Activated naive CD8-positive, alpha-beta T cell (primary cell): Measurements from ENCODE around the gene RAX2.
"Not testable (repeated sequence)": the region's sequence is repeated elsewhere in the genome, so short reads cannot be mapped to it uniquely, and the experiment has no call there.

ENCODE experiments used
- H3K27ac Mint-ChIP-seq: one replicate; pipeline ENCODE4 v1.8.0; 2021; ENCODE audit warnings: mixed read lengths
- H3K27me3 Mint-ChIP-seq: one replicate; pipeline ENCODE4 v1.8.0; 2021; ENCODE audit warnings: mixed read lengths
- H3K36me3 Mint-ChIP-seq: one replicate; pipeline ENCODE4 v1.8.0; 2021; ENCODE audit warnings: mixed read lengths
- H3K4me1 Mint-ChIP-seq: one replicate; pipeline ENCODE4 v1.8.0; 2021; ENCODE audit warnings: low read depth, mixed read lengths
- H3K4me3 Mint-ChIP-seq: one replicate; pipeline ENCODE4 v1.8.0; 2021; ENCODE audit warnings: mild to moderate bottlenecking, mixed read lengths
- H3K9me3 Mint-ChIP-seq: one replicate; pipeline ENCODE4 v1.8.0; 2021; ENCODE audit warnings: low read depth, mixed read lengths

RAX2 gene

GRCh38 chr19:3775831-3776230, 3.8 kb upstream of the RAX2 start:
- Mint-ChIP-seq H3K4me1 (no peaks in the 10 kb centered on the region), H3K36me3 (no peaks in the 10 kb centered on the region), H3K27ac (no peak overlapping the region), H3K9me3 (no peaks in the 10 kb centered on the region), H3K4me3 (no peak overlapping the region), H3K27me3 (no peaks in the 10 kb centered on the region)

- no peak overlapping the region for H3K4me3 Mint-ChIP-seq
- H3K27me3 Mint-ChIP-seq: no peaks in the 10 kb centered on the region
- H3K27ac Mint-ChIP-seq: no peak overlapping the region
- H3K36me3 Mint-ChIP-seq: no peaks in the 10 kb centered on the region
- no peaks in the 10 kb centered on the region for H3K4me1 Mint-ChIP-seq
- H3K9me3 Mint-ChIP-seq: no peaks in the 10 kb centered on the region
Measured at GRCh38 chr19:3775374-3775711, 3.3 kb upstream of the RAX2 start.

GRCh38 chr19:3774621-3775373, 2.8 kb upstream of the RAX2 start:
- no peak overlapping the region for H3K27ac Mint-ChIP-seq
- no peaks in the 10 kb centered on the region for H3K4me1 Mint-ChIP-seq
- no peak overlapping the region for H3K4me3 Mint-ChIP-seq
- H3K36me3 Mint-ChIP-seq: no peaks in the 10 kb centered on the region
- no peaks in the 10 kb centered on the region for H3K27me3 Mint-ChIP-seq
- H3K9me3 Mint-ChIP-seq: no peaks in the 10 kb centered on the region

- Mint-ChIP-seq H3K36me3 (no peaks in the 10 kb centered on the region), H3K4me1 (no peaks in the 10 kb centered on the region), H3K27me3 (no peaks in the 10 kb centered on the region), H3K4me3 (no peak overlapping the region), H3K27ac (no peak overlapping the region), H3K9me3 (no peaks in the 10 kb centered on the region)
Measured at GRCh38 chr19:3773814-3774515, 1.9 kb upstream of the RAX2 start.

- Mint-ChIP-seq H3K9me3 (no peaks in the 10 kb centered on the region), H3K27me3 (no peaks in the 10 kb centered on the region), H3K4me1 (peaks cover 6% of the 10 kb centered on the region), H3K4me3 (no peak overlapping the region), H3K36me3 (no peaks in the 10 kb centered on the region), H3K27ac (no peak overlapping the region)
Measured at GRCh38 chr19:3771000-3771905, 775 bp downstream of the RAX2 start.

- Mint-ChIP-seq H3K27ac (no peak overlapping the region), H3K4me1 (peaks cover 7% of the 10 kb centered on the region), H3K27me3 (no peaks in the 10 kb centered on the region), H3K9me3 (no peaks in the 10 kb centered on the region), H3K4me3 (no peak overlapping the region), H3K36me3 (no peaks in the 10 kb centered on the region)
Measured at GRCh38 chr19:3770136-3770999, 1.7 kb downstream of the RAX2 start.

- no peaks in the 10 kb centered on the region for H3K27me3 Mint-ChIP-seq
- H3K4me3 Mint-ChIP-seq: no peak overlapping the region
- H3K4me1 Mint-ChIP-seq: peaks cover 7% of the 10 kb centered on the region
- no peaks in the 10 kb centered on the region for H3K36me3 Mint-ChIP-seq
- no peak overlapping the region for H3K27ac Mint-ChIP-seq
- no peaks in the 10 kb centered on the region for H3K9me3 Mint-ChIP-seq
Measured at GRCh38 chr19:3769494-3769893, 2.5 kb downstream of the RAX2 start.

- Mint-ChIP-seq H3K4me3 (no peak overlapping the region), H3K4me1 (peaks cover 7% of the 10 kb centered on the region), H3K27ac (no peak overlapping the region), H3K36me3 (no peaks in the 10 kb centered on the region), H3K9me3 (no peaks in the 10 kb centered on the region), H3K27me3 (no peaks in the 10 kb centered on the region)
Measured at GRCh38 chr19:3768748-3769099, 3.3 kb downstream of the RAX2 start.

GRCh38 chr19:3768015-3768747, 3.8 kb downstream of the RAX2 start:
- Mint-ChIP-seq H3K9me3 (no peaks in the 10 kb centered on the region), H3K27me3 (no peaks in the 10 kb centered on the region), H3K27ac (no peak overlapping the region), H3K4me3 (no peak overlapping the region), H3K36me3 (no peaks in the 10 kb centered on the region), H3K4me1 (peaks cover 8% of the 10 kb centered on the region)

- Mint-ChIP-seq H3K27ac (no peak overlapping the region), H3K9me3 (no peaks in the 10 kb centered on the region), H3K36me3 (peaks cover 3% of the 10 kb centered on the region), H3K4me3 (no peak overlapping the region), H3K27me3 (no peaks in the 10 kb centered on the region), H3K4me1 (peaks cover 13% of the 10 kb centered on the region)
Measured at GRCh38 chr19:3767050-3767449, 5.0 kb downstream of the RAX2 start.

GRCh38 chr19:3766520-3766919, 5.5 kb downstream of the RAX2 start:
- peaks cover 18% of the 10 kb centered on the region for H3K4me1 Mint-ChIP-seq
- H3K36me3 Mint-ChIP-seq: peaks cover 3% of the 10 kb centered on the region
- H3K27me3 Mint-ChIP-seq: no peaks in the 10 kb centered on the region
- H3K27ac Mint-ChIP-seq: peak overlapping the region; percentile 58
- H3K4me3 Mint-ChIP-seq: peak overlapping the region; percentile 38
- no peaks in the 10 kb centered on the region for H3K9me3 Mint-ChIP-seq

GRCh38 chr19:3765757-3766156, 6.3 kb downstream of the RAX2 start:
- H3K4me1 Mint-ChIP-seq: peaks cover 25% of the 10 kb centered on the region
- H3K4me3 Mint-ChIP-seq, H3K27ac Mint-ChIP-seq, H3K9me3 Mint-ChIP-seq, H3K27me3 Mint-ChIP-seq, H3K36me3 Mint-ChIP-seq: not testable (repeated sequence)

- Mint-ChIP-seq H3K4me3 (no peak overlapping the region), H3K36me3 (peaks cover 3% of the 10 kb centered on the region), H3K27ac (no peak overlapping the region), H3K4me1 (peaks cover 27% of the 10 kb centered on the region), H3K27me3 (no peaks in the 10 kb centered on the region), H3K9me3 (no peaks in the 10 kb centered on the region)
Measured at GRCh38 chr19:3765121-3765520, 6.9 kb downstream of the RAX2 start.
